Raji (cell line): ENCODE data around the gene PDE11A.

Experiments used
- POLR2A ChIP-seq: IDR thresholded peaks from 2 replicates; pipeline ENCODE4 v1.6.1; 2011; ENCODE audit warnings: low read depth, low read length, control low read depth; ENCODE audit not compliant: insufficient read depth

Gene PDE11A

DNA sequence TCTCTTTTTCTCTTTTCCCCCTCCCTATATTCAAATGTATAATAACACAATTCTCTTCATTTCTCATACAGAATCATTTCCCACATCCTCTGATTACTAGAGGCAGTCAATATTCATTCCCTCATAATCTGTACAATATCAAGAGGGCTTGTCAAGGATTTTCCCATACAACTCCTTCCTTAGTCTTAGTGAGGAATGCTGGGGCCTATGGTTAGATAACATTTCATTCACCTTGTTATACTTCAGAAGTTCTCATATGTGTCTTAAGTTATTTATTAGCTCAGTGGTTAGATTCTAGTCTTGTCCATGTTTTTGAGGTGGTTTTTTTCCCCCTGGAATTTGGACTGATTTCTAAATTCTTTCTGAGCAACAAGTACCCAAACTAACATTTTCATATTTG is 289.5 kb downstream of the PDE11A start:
- TF ChIP-seq POLR2A = no peak

DNA sequence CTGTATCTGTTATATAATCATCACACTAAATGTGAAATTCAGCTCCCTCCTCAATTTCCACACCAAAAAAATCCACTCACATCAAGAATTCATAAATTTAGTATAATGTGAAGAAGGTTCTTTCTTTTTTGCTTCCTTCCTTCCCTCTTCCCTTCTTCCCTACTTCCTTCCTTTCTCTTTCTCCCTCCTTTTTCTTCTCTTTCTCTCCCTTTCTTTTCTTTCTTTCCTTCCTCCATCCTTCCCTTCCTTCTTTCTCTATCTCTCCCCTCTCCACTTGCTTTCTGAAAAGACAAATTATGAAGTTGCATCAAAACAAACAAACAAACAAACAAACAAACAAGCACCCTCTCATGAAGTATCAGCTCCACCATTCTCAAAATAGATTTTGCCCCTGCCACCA is 290.0 kb downstream of the PDE11A start:
- no peak for TF ChIP-seq POLR2A

DNA sequence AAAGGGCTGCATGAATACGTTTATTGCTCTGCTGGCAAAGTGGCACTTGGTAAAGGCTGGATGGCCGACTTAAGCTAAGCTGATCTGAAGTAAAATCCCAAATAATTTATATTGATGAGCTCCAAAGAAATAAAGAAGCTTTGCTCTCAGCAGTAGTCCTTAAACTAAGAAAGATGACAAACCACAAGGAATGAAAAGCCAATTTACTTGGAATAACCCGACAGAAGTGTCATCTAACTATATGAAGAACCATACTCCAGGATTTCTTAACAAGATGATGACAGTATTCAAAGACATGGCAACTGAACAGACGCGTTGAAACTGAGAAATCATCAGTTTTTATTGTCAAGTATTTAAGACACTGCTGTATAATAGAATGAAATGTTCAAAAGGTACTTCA is 294.1 kb downstream of the PDE11A start:
- no peak for TF ChIP-seq POLR2A

DNA sequence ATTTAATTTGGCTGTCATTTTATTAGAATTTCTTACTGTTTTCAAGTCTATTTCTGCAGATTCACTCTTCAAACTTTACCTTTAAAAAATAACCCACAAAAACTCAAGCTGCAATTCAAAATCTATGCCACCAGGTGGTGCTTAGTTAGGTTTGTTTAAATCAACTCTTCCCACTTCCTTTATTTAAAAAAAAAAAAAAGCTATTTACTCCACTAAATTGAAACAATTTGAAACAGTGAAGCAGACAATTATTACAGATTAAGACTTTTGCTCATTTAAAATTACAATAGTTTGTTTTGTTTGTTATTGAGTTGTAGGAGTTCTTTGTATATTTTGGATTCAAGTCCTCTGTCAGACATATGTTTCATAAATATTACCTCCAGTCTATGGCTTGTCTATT is 300.0 kb downstream of the PDE11A start:
- TF ChIP-seq POLR2A = no peak

DNA sequence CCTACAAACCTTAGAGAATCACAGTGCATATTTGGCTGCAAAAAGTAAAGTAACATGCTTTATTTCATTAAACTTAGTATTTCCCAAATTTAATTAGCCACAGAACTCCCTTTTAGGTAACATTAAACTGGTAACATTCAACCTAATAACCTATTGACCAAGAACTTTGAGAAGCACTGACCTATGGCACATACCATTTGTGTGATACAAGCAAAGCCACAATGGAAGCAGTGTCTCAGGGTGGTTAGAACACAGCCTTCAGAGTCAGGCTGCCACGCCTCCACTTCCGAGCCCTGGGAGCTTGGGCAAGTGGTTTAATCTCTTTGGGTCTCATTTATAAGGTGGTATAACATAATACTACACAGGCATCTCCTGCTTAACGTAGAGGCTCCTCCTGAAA is 301.4 kb downstream of the PDE11A start:
- TF ChIP-seq POLR2A = no peak

DNA sequence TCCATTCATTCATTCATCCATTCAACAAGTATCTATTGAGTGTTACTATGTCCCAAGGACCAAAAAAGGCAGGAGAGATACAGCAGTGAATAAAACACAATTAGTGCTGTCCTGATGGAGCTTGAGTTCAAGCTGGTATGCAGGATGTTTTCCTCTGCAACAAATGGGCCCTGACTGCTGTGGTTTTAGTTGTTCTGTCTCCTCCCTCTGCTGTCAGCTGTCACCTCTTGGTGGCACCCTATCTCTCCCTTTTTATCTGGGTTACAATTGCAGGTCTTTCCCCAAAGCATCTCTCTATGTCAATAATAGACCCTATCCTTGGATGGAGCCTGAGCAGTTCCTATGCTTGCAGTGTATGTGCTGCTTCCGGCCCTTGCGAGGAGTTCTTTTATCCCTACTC is 304.8 kb downstream of the PDE11A start:
- TF ChIP-seq POLR2A = no peak

DNA sequence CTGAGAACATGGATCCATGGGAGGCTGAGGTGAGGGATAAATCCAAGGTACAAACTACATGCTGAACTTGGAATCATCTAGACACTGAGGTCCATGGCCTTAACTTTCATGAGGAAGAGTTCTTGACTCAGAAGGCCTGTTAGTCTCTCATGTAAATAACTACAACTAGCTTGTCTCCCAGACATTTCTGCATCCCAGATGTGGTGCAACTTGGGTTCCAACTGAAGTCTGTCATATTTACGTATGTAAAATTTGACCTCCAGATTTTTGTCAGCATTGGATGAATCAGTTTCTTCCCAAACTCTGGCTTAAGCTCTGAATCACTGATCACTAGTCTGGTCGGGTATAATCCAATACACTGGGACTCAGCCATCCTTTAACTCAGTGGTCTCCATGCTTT is 306.9 kb downstream of the PDE11A start:
- no peak for TF ChIP-seq POLR2A

DNA sequence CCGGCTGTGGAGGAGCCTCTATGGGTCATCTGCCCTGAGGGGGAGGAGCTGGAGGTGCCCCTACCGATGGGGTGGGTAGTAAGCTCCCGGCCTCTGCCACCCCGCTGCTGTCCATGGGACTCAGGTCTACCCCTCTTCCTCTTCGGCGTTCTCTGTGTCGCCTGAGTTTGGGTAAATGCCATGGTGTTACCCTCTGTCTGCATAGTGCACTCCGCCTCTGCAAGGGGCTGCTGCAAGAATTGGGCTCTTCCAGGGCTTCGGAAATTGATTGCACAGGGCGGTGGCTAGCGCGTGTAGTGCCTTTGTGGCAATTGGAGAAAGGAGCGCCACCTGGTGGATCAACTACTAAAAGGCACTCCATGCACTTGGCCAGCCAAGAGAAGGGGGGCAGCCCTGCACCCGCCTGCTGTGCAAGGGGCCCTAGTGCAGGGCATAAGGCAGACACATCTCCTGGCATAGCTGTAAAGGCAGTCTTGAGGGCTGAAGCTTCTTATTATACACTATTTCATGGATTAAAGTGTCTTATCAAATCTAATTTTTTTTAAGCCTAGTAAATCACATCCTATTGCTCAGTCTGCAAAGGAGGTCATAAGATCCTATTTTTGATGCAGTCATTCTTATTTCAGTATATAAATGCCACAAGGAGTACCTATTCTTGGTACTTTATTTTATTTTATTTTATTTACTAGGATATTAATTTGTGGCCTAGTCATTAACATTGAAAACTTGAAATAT is 308.9 kb downstream of the PDE11A start:
- no peak for TF ChIP-seq POLR2A

DNA sequence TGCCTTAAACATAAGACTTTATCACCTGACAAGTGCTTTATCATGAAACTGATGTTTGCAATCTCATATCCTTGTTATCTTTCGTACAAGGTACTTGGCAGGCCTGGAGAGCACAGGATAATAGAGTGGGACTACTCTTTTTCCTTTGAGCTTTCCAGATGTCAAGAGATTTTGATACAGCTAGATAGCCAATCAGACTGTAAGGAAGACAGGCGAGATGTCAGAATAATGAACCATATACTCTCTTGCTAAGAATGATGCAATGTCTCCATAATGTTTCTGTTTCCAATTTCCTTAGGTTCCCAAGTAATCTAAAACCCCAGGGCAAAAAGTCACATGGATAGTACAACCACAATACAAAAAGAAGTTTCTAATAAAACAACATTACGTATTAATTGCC is 313.1 kb downstream of the PDE11A start:
- no peak for TF ChIP-seq POLR2A

DNA sequence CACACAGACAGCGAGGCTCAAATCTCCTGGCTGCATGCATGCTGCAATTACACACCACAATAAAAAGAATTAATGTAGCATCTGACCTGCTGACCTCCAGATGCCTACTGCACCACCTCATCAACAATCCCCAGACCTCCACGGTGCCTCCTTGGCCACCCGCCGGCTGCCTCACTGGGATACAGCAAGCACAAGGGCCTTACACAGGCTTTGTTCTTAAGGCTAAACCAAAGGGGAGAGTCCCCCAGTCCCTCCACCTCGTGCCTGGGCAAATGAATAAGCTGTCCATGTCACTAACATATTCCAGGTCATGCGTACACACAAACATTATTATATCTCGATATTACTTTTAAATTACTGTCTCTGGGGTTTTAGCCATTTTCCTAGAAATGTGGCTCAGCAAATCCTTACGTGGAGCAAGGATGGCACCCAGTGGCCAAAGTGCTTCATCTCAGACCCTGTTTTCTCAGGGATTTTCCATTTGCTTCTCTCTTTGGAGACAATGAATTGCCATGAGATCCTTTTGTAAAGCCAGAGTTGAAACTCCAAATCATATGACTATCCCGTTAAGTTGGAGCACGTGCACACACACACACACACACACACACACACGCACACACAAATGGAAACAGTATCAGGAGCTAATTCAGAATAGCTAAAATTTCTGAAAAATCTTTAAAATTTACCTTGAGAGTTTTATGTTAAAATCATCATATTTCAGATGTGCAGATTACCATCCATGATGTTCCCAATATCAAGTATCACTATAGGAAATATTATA is 313.8 kb downstream of the PDE11A start:
- no peak for TF ChIP-seq POLR2A

DNA sequence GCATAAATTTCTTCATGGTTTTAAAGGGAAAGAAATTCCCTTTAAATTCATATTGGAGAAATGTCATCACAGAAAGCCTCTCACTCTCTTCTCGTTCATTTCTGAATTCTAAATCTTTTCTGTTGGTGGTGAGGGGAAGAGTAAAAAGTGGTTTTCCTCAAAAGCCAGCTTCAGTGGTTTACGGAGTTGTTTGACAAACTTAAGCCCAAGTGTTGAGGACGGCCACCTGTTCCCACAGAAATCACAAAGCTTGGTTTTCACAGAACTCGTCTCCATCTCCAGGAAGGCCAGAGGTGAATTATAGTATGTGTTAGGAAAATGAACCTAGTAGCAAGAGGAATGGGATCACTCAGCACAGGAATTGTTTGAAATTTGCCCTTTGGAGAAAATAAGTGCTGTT is 316.2 kb downstream of the PDE11A start:
- no peak for TF ChIP-seq POLR2A

DNA sequence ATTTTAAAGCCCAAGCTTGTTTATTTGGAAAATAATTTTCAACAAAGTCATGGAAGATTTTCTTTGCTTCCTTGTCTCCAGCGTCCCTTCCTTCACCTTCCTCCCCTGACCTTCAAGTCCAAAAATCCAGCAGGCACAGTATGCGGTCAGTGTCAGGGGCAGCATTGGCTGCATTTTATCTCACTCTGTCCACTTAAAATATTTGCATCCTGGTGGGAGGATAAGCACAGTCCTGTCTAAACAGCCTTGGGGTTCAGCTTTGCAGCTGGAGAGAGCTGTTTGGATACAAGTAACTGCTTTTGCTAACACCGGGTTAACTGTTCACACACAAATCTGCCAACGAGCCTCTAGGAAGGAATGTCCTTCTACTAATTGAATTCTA is 318.1 kb downstream of the PDE11A start:
- no peak for TF ChIP-seq POLR2A

DNA sequence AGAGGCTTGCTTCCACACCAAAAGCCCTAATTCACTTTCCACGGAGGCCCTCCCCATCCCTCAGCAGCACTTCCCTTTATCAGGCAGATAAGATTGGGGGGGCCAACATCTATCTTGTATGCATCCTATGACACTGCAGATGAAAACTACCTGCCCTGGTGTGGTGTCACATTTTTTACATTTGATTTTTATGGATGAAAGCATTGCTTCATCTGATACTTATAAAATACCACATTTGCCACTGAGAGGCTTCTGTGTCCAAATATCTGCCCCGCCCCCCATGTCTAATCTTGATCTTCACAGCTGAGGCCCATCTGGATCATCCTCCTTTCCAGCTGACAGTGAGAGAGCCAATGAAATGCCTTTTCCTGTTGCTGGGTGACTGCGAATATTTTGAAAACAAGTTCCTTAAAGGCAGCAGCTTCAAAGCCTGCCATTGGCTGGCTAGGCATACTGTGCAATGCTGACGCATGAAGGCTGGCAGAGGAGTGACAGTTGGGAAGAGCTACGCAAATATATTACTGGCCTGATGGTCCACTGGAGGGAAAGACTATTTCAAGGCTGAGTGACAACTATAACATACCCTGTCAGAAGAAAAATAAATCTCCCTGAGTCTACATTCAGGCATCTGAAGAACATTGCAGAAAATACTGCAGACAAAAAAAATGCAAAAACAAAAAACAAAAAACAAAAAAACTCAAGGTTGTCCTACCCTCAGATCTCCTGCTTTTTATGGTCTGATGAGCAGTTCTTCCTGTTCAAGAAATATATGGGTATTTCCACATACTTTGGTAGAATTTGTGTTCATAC is 318.7 kb downstream of the PDE11A start:
- no peak for TF ChIP-seq POLR2A

DNA sequence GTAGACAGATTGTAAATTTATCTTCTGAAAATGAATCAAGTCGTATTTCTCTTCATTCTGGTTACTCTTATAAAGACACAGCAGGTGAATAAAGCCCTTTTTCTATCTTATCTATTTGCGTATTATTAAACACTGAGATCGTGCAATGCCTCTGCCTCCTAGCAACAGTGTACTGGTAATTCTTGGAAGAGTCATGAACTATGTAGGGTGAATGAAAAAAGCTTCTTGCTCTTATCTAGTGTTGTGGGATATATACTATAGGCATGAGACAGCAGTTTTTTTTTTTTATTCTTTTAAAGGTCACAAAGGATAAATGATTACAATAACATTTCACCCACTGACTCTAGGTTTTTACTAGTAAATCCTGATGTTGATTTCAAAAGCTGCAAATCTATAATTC is 324.2 kb downstream of the PDE11A start:
- TF ChIP-seq POLR2A = no peak

DNA sequence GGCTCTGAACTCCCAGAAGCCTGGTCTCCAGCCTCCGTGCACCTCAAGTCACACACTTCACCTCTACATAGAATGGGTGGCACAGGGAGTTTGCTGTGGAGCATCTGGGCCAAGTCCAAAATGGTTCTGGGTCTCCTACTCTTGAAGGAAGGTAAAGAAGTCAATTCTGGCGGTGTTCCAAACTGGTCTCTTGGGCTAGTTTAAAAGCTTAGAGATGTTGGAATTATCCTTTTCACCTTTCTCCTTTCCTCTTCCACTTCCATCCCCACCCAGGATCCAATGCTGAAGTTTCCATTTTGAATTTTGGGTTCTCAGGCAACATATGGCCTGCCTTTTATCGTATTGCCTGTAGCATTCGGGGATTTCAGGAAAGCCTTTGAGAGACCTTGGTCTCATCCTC is 325.2 kb downstream of the PDE11A start:
- no peak for TF ChIP-seq POLR2A

DNA sequence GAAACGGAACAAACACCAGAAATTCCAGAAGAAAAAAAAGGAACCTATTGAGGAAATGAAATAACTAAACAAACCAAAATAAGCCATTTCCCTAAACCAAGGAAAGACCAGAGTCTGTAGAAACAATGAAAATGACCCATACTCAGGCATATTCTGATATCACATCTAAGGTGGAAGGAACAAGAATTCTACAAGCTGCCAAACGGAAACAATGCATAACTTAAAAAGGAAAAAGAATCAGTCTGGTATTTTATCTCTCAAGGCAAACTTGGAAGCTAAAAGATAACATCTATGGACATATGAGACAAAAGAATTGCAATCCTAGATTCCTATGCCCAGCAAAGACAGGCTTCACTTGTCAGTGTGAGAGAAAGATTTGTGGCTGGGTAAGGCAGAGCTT is 326.2 kb downstream of the PDE11A start:
- no peak for TF ChIP-seq POLR2A
